Amniotic epithelial cell (primary cell): ENCODE data around the gene SPRED2.
A peak's percentile ranks its signal among the peaks of the same experiment; 100 is the strongest.

ENCODE experiments used
- DNase-seq: peaks from one replicate; pipeline ENCODE4 v3.0.0-alpha.2; 2010; ENCODE audit warnings: low read depth

The SPRED2 gene

DNA sequence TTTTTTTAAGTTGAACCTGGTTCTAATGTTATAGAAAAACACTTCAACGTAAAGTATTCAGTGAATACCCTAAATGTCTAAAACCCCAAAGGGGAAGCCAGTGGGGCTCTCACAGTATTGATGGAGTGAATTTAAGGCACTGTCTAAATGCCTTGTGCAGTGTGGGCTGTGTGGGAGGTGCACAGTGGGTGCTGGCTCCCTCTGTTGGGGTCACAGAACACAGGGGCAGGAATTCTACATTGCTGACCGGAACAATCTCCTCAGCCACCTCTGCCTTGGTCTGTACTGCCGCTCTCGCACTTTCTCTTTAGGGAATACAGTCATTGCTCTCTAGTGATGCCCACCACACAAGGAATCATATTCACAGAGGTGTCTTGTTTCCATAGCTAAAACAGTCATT lies 45.4 kb downstream of the SPRED2 start:
- no peak for DNase-seq

DNA sequence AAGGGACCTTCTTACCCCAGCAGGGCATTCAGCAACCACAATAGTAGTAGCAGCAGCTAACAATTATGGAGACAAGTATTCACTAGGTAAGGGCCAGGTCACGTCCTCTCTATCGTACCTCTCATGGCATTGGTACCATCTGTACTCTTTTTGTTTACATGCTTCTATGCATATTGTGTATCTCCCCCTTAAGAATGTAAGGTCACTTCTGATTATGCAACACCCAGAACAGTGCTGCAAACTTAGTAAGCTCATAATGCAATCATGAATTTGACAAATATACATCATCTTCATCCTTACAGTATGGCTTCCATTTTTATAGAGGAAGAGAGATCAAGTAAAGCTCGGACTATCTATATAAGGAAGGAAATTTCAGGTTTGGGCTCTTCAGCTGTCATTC lies 46.1 kb downstream of the SPRED2 start:
- peak; percentile 84 for DNase-seq

DNA sequence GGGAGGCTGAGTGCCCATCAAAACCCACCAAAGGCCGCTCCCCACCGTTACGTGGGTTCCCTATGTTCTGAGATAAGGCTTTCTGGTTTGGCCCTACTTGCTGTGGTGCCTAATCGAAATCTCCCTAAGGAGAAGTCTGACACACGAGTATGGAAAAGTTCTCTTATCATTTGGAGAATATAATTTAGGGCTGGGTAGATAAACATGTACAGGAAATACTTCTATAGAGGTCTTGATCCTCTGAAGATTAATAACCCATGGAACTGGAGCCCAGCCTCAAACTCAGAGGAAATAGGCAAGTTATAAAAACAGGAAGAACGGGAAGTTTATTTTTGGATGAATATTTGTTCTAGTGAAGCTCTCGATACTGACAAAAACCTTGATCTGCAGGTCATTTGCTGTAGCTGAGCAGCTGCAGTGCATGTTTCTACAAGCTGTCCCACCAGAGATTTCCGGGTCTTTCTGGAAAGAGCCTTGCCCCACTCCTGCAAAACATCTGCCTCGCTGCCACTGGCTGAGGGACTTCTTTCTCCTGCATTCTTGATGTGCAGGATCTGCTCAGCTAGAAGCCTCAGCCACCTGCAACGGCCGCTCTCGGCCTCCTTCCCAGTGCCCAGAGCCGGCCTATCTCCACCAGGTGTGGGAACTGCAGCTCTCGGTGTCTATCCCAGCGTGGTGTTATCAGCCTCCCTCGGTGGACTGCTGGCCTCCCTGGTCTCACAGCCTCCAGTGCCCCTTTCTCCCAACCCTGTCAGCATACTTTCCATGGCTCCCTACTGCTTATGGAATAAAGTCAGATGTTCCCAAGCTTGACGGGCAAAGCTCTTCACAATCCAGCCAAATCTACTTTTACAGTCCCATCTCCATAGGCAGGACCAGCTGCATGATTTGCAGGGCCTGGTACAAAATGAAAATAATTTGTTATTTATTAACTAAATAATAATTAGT lies 48.6 kb downstream of the SPRED2 start:
- peak; percentile 27 for DNase-seq

DNA sequence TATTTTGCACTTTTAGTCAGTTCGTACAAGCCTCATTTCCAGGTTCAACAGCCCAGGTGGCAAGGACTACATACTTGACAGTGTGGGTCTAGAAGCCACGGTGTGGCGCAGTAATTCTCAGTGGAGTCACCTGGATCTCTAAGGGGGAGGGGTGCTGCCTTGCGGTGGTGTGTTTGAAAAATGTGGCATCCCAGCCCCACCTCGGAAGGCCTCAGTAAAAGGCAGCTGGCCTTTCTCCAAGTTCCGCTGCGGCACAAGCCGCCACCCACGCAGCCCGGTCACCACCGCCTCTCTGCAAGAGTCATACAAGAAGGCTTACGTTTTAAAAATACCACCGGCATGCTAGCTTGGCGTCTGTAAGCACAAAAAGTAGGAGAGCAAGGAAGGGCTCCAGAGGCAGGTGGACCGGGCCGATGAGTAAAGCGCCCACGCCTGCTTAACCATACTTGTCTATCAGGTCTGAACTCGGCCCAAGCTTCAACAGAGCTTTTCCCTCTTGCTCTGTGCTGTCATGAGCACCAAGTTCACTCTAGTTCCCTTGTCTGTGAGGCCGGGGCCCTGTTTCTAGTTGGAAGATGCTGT lies 49.5 kb downstream of the SPRED2 start:
- DNase-seq, result peak; percentile 81

DNA sequence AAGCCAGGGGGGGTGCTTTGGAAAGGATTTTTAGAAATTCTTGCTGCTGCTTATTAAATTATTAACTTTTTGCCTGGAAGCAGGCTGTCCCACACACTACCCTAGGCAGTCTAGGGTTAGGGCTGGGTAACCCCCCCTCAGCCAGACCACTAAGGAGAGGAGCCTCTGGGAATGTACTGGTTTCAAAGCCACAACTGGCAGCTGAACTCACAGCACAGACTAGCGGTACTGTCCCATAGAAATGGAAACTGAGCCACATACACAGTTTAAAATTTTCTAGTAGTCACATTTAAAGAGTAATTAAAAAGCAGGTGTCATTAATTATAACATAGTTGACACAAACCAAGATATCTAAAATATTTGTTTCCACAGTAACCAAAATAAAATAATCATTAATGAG lies 50.1 kb downstream of the SPRED2 start:
- DNase-seq, result no peak

DNA sequence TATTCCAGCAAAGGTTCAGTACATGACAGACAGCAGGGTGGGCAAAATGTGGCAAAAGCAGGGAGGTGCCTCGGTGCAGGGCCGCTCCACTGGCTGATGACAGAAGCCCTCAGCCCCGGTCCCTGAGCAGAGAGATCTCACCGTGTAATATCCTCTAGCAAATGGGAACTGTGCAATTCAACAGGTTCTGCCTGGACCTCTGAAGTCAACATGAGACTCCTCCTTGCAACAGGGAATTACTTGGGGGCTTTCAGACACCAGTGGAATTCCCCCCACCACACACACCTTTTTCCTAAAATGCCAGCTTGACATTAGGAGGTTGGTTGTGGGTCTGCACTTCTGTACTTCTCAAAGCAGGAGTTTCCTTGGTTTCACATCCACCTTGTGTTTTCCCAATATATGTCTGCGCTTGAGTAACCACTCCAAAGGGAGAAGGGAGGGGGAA lies 50.8 kb downstream of the SPRED2 start:
- DNase-seq, result no peak

DNA sequence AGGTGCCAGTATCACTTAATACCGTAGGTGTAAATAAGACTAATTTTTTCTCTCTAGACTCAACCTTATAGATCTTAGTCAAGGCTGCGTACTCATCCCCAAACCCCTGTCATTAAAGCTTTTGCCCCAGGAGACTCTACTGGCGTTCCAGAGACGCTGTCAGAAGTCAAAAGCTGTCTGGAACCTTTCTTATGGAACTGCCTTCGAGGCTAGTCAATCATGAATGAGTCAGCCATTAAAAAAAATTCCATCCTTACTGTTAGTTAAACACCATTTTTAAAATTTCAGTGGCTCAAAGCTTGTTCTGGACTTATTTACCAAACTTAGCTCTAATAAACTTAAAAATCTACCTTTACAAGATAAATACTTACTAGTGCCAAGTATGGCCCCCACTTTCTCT lies 52.1 kb downstream of the SPRED2 start:
- no peak for DNase-seq

DNA sequence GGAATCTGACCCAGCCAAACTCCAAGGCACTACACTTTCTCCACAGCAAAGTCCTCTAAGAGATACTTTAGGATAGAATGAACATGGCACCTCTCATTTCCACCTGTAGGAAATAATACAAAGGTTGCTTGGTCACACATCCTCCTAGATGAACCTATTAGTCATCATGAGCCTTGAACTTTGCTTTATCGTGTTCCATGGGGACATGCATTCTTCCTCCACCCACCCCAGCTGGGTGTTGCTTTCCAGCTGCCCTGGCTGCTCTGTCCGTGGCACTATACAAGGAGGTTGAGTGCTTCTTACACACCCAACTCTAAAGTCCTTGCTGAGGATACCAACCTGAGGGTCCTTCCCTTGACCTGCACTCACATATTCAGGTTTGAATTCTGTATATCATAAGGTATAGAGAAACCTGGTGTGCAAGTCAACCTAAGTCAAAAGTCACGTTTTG lies 52.7 kb downstream of the SPRED2 start:
- DNase-seq, result no peak

DNA sequence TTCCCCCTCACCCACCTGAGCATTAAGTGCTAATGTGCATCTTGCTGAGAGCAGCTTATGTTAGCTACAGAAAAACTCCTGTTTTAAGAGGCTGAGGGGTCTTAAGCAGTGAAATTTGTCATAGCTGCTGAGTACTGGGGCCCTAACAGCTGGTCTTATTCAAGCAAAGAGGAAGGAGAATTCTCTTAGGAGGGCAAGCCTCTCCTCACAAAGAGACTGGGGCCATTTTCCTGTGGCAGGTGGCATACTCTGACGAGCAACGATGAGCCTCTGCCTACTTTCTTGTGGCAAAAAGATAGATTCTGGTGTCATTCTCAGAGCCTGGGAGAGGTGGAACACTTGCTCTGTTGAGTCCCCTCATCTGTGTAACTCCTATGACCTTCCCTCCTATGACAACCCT lies 53.2 kb downstream of the SPRED2 start:
- DNase-seq, result no peak

DNA sequence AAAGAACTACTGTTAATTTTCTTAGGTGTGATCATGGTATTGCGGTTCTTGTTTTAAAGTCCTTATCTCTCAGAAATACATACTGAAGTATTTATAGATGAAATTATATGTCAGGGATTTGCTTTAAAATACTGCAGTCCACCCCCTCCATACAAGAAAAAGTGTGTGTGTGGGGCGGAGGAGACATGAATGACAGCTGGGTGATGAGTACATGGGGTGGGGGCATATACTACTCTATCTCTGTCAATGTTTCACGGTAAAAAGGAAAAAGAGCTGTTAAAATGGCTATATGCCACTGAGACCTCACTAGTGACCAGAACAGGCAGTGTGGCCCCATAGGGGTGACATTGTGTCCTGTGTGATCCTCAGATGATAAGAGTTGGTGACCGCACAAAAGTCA lies 54.1 kb downstream of the SPRED2 start:
- no peak for DNase-seq

DNA sequence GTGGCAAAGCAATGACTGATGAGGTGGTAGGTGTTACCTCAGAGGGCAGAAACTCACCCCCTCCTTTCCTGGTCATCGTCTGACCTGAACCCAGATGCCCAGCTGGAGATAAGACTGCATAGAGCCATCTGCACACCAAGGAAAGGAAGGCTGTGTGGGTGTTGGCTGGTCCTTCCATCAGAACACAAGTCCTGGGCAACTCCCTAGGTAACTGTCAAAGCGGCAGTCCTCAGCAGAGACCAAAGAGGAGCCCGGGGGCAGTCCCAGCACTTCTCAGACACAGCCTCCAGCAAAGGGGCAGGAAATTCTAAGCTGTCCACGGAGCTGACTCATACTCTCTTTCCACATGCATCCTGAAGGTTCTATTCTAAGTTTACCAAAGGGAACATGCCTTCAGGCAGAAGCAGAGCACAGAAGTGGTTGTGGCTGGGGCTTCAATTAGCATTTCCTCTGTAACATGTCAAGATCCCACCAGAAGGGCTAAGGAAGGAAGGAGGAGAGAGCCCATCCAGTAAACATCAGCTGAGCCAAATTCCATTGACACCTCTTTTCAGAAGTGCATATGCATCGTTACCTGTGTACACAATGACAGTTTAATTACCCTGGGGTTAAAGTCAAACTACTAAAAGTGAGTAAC lies 54.7 kb downstream of the SPRED2 start:
- DNase-seq, result peak; percentile 78

DNA sequence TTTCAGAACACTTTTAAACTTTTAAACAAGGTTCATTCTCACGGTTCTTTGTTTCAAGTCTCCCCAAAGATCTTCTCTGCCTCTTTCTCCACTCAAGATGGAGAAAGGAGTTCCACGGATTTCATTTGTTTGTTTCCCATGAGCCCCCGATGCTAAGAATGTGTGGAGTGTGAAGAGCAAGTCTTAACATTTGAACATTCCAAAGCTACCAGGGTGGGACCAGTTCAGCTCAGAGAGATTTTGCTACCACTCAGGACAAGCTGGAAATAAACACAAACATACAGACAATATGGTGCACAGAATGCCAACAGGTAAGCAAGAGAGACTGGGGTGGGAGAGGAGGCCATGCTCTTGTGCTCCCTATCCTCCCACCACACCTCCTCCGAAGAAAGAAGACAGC lies 56.7 kb downstream of the SPRED2 start:
- no peak for DNase-seq

DNA sequence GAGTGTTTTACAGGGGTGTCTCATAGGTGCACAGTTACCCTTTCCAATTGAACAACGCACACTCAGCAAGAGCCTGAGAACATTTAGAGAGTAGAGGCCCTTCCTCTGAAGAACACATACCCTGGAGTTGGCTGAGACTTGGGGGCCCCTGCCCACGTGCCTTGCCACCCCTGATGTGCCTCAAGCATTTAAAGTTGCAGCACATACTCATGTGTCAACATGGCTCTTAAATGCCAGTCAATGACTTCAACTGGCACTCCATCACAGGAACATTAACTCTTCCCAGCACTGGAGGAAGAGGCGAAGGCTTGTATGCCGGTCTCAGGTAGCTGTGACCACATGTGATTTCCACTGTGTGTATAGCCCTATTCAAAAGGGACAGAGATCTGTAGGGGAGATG lies 57.4 kb downstream of the SPRED2 start:
- no peak for DNase-seq

DNA sequence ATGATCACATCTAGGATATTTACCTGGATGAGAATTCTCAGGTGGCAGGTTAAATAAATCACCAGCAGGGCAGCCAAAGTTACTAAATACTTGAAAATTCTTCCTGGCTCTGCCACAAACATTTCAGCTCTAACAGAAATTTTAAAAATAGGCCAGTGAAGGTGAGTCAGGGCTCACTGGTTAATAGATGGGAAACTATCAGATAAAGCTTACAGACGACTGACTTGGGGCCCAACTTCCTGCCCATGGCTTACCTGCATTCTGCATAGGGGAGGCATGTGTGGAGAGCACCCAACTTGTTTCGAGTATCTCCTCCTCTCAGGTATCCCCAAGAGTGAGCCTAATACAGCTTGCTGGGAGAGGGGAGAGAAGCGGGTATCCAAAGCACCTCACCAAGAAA lies 57.8 kb downstream of the SPRED2 start:
- no peak for DNase-seq

DNA sequence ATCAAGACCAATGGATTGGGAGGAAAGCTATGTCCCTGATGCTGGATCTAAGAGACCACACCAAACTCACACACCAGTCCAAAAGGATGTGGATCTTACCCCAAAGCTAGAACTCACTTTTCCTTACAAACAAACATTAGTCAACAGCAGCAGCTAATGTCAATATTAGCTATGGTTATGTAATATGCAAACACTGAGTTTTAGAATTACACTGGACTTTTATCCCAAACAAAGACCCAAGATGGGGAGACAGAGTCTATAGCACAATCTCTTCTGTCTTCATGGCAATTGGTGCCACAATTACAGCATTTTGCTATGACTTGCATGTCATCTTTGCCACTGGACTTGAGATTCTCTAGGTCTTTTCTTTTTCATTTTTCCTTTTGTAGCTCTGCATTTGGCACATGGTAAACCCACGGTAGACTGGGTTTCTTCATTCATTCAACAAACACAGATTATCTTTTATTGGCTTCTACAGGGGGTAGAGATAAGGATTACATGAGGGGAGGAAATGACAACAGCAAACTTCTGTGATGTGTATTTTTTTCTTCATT lies 59.0 kb downstream of the SPRED2 start:
- DNase-seq, result no peak

DNA sequence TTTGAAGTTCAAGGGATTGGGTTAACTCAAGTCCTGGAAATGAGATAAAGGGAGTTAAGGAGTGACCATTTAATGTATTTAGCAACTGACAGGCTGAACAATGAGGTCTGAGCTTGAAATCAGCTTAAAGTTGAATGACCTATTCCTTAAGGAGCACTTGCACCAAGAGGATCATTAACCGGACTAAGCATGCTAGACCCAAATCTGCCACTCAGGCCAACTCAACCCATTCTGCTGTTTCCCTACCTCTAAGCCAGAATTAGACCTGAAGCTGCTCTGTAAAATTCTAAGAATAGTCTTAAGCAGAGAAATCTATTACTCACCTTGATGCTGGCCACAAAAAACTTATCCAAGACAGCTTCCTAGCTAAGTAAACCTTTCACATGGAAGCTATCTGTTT lies 59.8 kb downstream of the SPRED2 start:
- DNase-seq, result no peak

DNA sequence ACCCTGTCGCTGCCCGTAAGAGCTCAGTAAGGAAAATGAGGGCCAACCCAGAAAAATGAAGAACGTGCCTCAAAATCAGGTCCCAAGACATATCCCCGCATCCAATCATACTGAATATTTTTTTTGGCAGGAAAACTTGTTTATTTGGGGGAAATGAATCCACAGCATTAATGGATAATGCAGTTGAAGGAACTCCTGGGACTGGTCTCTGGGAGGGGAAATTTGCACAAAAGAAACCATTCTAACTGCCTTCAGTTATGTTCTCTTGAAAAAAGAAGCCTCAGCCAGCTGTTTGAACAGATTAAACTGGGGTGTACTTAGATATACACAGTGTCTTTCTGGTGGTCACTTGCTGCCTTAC lies 61.3 kb downstream of the SPRED2 start:
- DNase-seq, result no peak

DNA sequence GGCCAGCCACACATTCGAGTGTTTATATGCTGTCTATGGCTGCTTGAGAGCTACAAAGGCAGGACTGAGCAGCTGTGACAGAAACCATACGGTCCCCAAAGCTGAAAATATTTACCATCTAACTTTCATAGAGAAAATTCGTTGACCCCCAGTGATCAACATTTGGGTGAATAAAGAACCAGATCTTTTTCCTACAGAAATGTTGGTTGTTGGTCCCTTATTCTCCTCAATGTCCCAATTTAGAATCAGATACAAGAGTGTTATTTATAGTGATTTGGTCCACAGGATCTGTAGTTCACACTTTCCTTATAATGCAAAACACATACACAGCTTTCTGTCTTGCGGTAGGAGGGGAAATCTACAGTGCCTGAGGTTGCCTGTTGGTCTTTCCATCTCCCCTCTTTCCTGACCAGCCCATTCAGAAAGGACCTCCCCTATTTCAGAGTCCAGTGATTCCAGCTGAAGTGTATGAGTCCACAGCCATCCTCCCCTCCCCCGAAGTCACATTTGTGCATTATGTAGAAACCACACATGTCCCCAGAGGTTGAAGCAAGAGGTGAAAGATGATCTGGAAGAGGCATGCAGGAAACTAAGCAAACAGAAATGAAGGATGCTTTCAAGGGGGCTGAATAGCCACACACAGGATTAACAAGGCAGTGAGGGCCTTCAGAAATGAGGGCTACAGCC lies 61.9 kb downstream of the SPRED2 start:
- no peak for DNase-seq

DNA sequence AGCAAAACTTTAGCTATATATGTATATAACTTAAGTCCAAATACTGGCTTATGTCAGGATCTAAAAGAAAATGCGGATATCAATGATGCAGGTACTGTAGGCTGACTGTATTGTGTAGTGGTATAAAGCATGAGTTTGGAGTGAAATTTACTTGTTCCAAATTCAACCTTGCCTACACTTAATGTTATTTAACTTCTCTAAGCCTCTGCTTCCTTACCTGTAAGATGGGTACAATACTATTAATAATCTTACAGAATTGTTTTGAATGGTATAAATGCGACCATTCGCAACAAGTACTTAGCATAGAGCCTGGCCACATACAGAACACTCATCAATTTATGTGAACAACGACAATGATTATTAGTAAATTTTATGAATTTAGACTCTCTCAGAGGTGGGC lies 62.4 kb downstream of the SPRED2 start:
- DNase-seq, result no peak

DNA sequence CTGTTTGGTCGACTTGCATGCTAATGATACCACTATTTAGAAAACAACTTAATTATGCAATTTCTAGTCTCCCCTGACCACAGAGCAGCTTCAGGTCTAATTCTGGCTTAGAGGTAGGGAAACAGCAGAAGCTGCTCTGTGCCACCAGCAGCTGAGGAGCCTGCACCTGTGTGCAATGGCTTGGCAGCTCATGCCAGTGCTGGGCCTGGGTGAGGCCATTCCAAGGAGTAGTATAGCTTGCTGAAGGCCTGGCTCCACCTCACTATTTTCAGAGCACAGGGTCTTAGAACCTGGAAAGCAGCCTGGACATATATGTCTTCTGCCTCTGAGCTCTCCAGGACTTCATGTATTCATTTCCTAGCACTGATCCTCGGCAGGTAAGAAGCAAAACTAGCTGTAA lies 62.8 kb downstream of the SPRED2 start:
- no peak for DNase-seq

DNA sequence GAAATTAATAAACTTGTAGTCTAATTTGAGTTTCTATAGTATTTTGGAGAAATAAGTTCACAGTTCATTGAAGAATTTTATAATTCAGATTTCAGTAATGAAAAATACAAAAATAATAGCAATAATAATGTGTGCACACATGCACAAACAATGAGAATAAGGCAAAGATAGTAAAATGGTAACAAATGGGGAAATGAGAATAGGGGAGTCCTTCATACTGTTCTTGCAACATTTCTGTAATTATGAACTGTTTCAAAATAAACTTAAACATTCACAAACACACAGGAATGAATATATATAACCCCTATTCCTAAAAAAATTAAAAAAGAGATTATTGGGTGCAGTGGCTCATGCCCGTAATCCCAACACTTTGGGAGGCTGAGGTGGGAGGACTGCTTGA lies 63.9 kb downstream of the SPRED2 start:
- no peak for DNase-seq

DNA sequence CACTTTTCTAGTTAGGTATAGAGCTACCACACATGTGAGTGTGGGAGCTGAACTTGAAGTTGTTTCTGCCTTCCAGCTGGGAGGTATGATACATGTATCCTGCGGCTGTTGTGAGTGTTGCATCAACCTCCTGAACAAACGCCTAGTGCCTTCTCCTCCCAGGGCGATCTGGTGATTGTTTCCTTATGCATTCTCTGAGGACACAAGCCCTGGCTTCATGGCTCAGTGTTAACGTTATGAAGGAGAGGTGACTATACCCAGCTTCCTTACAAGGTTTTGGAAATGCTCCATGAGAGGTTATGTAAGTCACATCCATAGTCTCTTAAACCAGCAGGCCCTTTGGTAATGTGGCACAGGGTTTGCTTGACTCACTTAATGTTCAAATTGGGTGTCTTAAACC lies 64.9 kb downstream of the SPRED2 start:
- peak; percentile 97 for DNase-seq
